GM18873 (cell line): Measurements from ENCODE around the gene MBNL3.
"Not testable (repeated sequence)": the region's sequence is repeated elsewhere in the genome, so short reads cannot be mapped to it uniquely, and the experiment has no call there.

Source experiments
- ATAC-seq: cut with Tn5 transposase; IDR thresholded peaks from one replicate; pipeline ENCODE4 v1.9.1; 2021; ENCODE audit warnings: mild to moderate bottlenecking, moderate library complexity, moderate number of reproducible peaks; ENCODE audit not compliant: unreplicated experiment, low FRiP score

The MBNL3 gene

GRCh38 chrX:132480581-132481203, 8.1 kb downstream of the MBNL3 start:
- ATAC-seq, result peak; percentile 92

GRCh38 chrX:132474544-132475248, 14.1 kb downstream of the MBNL3 start:
- no peak for ATAC-seq

- ATAC-seq, result no peak
Measured at GRCh38 chrX:132472397-132472796, 16.4 kb downstream of the MBNL3 start.

- ATAC-seq, result no peak
Measured at GRCh38 chrX:132470831-132471230, 18.0 kb downstream of the MBNL3 start.

- no peak for ATAC-seq
Measured at GRCh38 chrX:132470179-132470578, 18.7 kb downstream of the MBNL3 start.

- ATAC-seq, result no peak
Measured at GRCh38 chrX:132468454-132468853, 20.4 kb downstream of the MBNL3 start.

- ATAC-seq, result no peak
Measured at GRCh38 chrX:132467989-132468388, 20.8 kb downstream of the MBNL3 start.

GRCh38 chrX:132467026-132467425, 21.8 kb downstream of the MBNL3 start:
- ATAC-seq, result no peak

GRCh38 chrX:132463411-132463810, 25.4 kb downstream of the MBNL3 start:
- ATAC-seq, result no peak

GRCh38 chrX:132461886-132462285, 27.0 kb downstream of the MBNL3 start:
- ATAC-seq, result no peak

- no peak for ATAC-seq
Measured at GRCh38 chrX:132452911-132453550, 35.8 kb downstream of the MBNL3 start.

- ATAC-seq, result not testable (repeated sequence)
Measured at GRCh38 chrX:132445909-132446308, 42.9 kb downstream of the MBNL3 start.

GRCh38 chrX:132444936-132445335, 43.9 kb downstream of the MBNL3 start:
- ATAC-seq, result no peak

GRCh38 chrX:132443196-132444135, 45.4 kb downstream of the MBNL3 start:
- ATAC-seq, result no peak

GRCh38 chrX:132442691-132443090, 46.1 kb downstream of the MBNL3 start:
- no peak for ATAC-seq

- ATAC-seq, result no peak
Measured at GRCh38 chrX:132435222-132435621, 53.6 kb downstream of the MBNL3 start.

- no peak for ATAC-seq
Measured at GRCh38 chrX:132433551-132433950, 55.3 kb downstream of the MBNL3 start.

GRCh38 chrX:132433001-132433400, 55.8 kb downstream of the MBNL3 start:
- ATAC-seq, result no peak

- no peak for ATAC-seq
Measured at GRCh38 chrX:132428896-132429295, 59.9 kb downstream of the MBNL3 start.

- no peak for ATAC-seq
Measured at GRCh38 chrX:132426695-132427281, 62.0 kb downstream of the MBNL3 start.
